NCI-H524 treated with DMSO at 0.1 percent for 48 hours (cell line): Measurements from ENCODE around the gene IL4R.
A peak's percentile ranks its signal among the peaks of the same experiment; 100 is the strongest.

Experiments
- DNase-seq: peaks from one replicate; lab custom pipeline; 2025; lab: John Stamatoyannopoulos, UW

Gene IL4R

GRCh38 chr16:27330542-27330941 is 16.8 kb downstream of the IL4R start:
- no peak for DNase-seq

- no peak for DNase-seq
Observed at GRCh38 chr16:27332105-27332504, 18.3 kb downstream of the IL4R start.

DNA sequence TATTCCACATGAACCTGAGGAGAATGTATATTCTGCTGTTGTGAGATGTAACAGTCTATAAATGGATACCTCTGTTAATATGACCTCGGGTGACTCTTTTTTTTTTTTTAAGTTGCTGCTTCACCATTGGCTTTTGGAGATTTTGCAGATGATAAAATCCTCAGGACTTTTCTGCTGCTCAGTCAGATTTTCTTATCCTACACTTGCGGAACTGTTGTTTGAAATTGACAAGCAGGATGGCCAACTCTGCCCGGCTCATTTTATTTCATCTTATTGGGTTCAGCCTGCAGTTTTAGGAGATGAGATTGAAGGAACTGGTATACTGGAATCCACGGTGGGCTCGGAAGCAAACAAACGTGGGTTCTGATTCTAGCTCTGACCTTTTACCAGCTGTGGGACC is 19.3 kb downstream of the IL4R start:
- DNase-seq: no peak

GRCh38 chr16:27333549-27333948 is 19.8 kb downstream of the IL4R start:
- DNase-seq: peak; percentile 90

DNA sequence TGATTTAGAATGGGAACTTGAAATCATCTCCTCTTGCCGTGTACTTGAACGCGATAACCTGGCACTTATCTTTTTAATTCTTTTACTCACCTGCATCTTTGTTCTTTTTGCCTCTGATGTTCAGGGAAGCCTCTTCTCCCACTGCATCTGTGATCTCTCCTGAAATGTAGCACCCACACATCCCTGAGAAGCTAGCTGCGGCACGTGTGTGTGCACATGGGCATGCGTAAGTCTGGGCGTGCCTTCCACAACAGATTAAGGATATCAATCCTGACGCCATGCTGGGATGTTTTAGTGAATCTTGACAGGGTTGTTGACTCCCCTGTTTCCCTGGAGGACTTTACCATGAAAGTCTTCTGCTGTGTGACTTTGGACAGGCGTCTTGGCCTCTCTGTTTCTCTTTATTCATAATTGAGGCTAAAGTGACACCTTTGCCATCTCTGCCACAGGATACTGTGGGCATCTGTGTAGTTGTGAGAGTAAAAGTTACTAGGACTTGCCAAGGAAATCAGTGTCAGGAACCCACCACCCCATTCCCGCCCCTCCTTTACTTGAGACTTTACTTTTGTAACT is 20.5 kb downstream of the IL4R start:
- DNase-seq: no peak

GRCh38 chr16:27334838-27335237 is 21.1 kb downstream of the IL4R start:
- DNase-seq: no peak

- DNase-seq: no peak
Observed at GRCh38 chr16:27335349-27336053, 21.7 kb downstream of the IL4R start.

DNA sequence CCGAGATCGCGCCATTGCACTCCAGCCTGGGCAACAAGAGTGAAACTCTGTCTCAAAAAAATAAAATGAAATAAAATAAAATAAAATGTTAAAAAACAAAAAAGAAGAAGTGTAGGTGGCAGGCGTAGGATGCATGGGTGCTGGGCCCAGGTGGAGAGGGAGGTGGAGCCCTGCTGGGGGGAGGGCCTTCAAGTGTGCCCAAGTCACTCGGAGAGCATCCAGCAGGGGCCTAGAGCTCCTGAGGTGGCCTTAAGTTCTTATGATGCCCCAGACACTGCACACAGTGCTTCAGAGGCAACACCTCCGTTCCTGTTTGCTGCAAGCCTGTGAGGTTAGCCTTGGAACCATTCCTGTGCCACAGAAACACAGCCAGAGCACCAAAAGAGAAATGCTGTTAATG is 23.2 kb downstream of the IL4R start:
- no peak for DNase-seq

GRCh38 chr16:27339180-27339579 is 25.4 kb downstream of the IL4R start:
- no peak for DNase-seq

DNA sequence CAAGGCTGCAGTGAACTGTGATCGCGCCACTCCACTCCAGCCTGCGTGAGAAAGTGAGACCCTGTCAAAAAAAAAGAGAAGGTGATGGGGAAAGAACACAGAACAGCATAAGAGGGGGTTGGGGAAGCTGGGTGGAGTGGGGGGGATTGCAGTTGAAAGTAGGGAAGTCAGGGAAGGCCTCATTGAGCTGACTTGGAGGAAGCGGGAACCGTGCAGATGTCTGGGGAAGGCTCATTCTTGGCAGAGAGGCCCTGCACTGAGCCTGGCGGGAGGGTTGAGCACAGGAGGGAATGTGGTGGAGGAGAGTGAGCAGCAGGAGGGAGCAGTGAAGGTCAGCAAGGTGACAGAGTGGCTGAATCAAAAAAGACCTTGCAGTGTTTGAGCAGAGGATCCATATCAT is 26.9 kb downstream of the IL4R start:
- no peak for DNase-seq

DNA sequence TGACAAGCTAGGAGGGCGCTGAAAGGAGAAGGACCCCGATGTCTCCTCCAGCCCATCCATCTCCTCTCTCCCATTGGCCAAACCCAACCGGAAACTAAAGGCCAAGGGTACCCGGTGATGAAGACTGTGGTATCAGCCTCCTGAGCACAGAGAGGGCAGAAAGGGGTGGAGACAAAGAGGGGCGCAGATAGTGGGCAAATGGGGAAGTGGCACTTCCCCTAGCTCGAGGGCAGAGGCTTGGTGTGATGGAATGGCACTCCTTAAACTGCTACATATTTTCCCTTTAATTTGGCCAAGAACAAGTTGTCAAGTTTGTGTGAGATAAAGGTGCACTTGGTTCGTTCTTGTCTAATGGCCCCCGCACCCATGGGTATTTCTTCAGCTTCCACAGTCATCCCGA is 27.8 kb downstream of the IL4R start:
- DNase-seq: no peak

DNA sequence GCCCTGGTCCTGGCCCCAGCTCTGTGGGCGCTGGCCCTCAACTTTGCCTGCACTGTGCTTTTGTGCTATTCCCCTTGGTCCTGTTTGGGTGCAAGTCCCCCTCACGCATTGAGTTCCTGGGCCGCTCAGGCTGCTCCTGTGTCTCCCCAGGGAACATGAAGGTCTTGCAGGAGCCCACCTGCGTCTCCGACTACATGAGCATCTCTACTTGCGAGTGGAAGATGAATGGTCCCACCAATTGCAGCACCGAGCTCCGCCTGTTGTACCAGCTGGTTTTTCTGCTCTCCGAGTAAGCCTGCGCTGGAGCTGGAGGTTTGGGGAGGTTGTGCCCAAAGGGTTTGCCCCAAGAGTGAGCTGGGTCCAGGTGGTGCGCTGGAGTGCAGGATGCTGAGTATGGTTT is 28.2 kb downstream of the IL4R start:
- DNase-seq: no peak

DNA sequence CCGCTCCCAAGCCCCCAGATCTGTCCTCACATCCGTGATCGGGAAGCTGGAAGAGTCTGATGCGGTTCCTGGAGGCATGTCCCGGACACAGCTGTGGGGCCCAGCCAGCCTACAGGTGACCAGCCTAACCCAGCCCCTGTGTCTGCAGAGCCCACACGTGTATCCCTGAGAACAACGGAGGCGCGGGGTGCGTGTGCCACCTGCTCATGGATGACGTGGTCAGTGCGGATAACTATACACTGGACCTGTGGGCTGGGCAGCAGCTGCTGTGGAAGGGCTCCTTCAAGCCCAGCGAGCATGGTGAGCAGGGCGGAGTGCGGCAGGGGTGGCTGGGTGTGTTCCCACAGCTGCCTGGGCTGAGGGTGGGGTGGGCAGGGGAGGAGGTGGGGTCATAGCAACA is 30.9 kb downstream of the IL4R start:
- DNase-seq: no peak

- DNase-seq: no peak
Observed at GRCh38 chr16:27345201-27345600, 31.4 kb downstream of the IL4R start.

DNA sequence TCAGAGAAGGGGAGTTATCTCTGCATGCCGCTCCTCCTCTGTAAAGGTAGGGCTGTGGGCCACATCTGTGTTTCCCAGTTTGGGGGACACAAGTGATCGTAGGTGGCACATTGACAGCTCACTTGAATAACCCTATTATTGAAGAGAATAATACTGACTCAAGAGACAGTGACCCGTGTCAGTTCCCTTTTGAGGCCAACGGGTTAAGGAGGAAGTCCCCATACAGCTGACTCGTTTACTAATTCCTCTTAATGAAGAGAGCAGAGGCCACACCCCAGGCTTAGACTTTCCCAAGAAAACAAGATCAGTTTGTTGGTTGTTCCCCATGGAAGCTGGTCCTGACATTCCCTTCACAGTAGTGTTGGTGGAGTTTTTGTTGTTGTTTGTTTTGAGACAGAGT is 33.0 kb downstream of the IL4R start:
- DNase-seq: no peak

DNA sequence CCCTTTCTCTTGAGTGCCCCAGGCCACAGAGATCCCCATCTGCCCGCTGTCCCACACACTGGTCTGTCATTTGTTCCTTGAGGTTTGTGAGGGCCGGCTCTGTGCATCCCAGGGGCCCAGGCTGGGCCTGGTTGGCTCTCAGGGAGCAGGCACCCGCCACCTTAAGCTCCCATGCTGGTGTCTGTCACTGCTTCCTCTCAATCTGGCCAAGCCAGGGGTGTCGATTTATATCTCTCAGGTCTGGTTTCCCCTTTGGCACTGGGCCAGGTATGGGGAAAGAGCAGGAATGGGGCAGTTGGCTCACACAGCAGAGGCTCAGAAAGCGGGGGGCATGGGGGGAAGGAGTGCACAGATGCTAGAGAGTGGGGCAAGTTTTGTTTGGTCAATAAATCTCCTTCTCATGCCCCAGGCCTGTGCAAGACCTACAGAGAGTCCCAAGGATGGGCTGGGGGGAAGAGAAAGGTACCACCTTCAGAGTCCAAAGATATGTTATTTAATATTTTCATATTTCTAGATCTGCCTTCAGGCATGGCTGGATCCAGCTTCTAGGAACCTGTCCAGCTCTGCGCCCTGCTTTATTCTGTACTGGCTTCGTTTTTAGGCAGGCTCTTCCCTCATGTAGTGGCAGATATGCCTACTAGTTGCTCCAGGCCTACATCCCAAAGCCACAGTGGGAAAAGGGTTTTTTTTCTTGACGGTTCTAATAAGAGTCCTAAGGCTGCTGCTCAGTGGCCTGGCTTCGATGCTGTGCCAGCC is 34.3 kb downstream of the IL4R start:
- no peak for DNase-seq

DNA sequence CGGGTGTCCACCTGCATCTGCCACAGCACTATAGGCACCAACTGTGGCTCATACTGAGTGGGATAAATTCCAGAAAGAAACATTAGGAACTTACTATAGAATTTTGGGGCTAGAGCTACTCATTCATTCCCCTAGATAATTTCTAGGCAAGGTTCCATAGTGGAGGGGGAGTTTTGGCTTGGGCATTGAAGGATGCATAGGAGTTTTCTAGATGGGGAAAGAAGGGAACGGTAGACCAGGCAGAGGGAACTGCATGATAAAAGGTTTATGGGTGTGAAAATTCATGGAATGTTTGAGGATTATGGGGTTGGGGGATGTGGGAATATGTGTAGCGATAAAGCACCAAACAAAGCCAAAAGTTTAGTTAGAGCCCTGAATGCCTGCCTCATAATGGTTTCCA is 35.5 kb downstream of the IL4R start:
- DNase-seq: no peak

- DNase-seq: no peak
Observed at GRCh38 chr16:27350006-27350405, 36.2 kb downstream of the IL4R start.

GRCh38 chr16:27351989-27352388 is 38.2 kb downstream of the IL4R start:
- DNase-seq: no peak

- no peak for DNase-seq
Observed at GRCh38 chr16:27353853-27354252, 40.1 kb downstream of the IL4R start.

DNA sequence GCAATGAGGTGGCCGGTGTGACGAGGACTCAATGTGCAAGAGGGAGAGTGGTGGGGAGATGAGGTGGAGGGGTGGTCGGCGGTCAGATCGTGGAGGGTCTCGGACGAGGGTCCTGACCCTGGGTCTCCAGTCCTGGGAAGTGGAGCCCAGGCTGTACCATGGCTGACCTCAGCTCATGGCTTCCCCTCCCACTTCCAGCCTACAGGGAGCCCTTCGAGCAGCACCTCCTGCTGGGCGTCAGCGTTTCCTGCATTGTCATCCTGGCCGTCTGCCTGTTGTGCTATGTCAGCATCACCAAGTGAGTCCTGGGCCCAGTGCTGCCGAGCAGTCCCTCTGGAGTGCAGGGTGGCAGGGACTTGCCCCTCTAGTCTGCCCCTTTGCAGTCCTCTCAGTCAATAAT is 41.8 kb downstream of the IL4R start:
- no peak for DNase-seq

GRCh38 chr16:27356794-27357193 is 43.0 kb downstream of the IL4R start:
- no peak for DNase-seq

DNA sequence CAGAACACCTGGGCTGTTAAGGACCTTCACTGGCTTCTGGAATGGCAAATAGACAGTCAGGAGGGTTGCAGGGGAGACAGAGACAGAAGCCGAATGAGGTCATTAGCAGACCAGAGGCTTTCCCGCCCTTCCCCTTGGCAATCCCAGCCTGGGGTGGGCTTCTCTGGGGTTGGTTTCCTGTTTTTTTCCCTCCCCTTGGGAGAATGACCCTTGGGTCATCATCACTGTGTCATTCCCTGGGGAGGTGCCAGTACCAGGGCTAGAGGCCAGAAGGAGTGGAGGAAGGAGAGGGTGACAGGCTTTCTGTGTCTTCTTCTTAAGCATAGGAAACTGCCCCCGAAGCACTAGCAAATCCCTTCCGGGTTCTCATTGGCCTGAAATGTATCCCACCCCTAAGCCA is 45.3 kb downstream of the IL4R start:
- no peak for DNase-seq

GRCh38 chr16:27359615-27360014 is 45.8 kb downstream of the IL4R start:
- no peak for DNase-seq
